Measurements from ENCODE around the gene KRT74.

Gene KRT74

DNA sequence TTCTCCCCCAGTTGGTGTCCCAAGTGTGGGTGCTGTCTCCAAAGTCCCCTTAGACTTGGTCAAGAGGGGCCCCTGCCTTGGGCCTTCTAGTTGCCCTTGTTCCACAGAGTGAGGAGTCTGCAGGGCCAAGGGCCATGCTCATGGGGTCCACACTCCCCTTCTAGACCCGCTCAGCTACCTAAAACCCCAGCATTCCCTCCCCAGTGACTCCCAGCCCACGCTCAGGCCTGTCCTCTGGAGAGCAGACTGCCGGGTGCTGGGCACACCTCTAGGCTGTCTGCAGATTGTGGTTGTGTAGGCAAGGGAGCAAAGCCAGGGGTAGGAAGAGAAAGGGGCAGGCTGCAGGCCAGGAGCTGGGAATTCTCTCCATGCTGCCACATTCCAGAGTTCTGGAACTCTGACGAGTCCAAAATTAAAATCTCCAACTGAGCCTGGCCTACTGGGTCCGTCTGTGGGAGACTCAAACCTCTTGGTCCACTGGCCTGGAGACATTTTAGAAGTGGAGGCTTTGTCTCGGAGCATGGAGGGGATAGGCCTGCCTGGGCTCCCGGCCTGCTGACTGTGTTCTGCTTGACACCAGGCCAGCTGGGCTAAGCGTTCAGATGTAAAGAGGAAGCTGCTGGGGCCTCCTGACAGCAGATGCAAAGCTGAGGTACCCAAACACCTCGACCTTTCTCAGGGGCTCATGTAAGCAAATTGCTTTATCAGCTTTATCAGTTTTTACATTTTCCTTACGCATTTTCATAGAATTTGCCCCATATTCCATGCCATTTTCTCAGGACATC is 39.8 kb downstream of the KRT74 start:
- DNase-seq = no peak

DNA sequence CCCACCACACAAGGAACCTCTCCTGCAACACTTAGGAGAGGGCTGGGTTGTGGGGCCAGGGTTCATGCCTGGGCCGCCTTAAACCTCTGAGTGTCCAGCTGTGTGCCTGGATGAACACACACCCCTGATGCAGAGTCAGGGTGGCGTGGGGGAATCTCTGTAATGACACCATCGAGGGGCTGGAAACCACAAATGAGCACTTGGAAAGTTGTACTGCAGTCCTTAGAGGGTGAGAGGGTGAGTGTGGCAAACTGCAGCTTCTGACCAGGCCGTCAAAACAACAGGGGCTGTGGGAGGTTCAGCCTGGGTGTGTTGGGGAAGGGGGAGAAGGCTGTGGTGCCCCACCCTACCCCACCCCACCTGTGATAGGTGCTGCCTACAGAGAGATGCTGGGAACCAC is 41.0 kb downstream of the KRT74 start:
- DNase-seq = no peak

GRCh38 chr12:52531566-52532300 is 41.9 kb downstream of the KRT74 start:
- DNase-seq = no peak

DNA sequence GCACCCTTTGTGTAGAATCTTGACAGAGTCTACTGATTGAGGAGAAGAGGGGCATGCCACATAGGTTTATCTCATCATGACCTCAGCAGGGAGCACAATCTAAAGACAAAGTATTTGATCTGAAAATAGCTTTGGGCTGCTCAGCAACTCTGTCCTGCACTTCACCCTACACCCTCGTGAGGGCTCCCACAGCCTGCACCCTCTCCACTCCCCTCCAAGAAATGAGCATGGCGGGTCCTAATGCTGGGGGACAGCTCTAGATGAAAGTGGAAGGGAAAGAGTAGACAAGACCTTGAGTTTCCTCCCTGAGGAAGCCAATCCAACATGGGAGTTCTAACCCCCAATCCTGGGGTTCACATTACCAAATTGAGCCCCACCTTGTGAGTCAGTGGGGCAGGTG is 42.7 kb downstream of the KRT74 start:
- no peak for DNase-seq

DNA sequence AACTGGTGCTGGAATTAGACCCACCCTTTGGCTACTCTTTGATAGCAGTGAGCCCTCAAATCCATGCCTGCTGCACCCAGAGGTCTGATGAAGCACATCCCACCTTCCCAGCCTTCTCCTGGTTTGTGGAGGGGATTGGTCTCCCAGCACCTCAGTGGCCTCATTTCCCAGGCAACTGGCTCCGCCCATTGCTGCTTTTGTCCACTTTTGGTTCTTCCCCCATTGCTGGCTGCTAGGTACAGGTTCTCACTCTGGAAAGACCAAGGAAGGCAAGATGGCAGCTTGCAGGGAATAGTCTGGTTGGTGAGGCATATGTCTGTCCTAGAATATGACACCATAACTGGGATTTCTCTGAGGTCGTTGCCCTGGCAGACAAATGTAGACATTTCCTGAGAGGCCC is 43.3 kb downstream of the KRT74 start:
- no peak for DNase-seq

DNA sequence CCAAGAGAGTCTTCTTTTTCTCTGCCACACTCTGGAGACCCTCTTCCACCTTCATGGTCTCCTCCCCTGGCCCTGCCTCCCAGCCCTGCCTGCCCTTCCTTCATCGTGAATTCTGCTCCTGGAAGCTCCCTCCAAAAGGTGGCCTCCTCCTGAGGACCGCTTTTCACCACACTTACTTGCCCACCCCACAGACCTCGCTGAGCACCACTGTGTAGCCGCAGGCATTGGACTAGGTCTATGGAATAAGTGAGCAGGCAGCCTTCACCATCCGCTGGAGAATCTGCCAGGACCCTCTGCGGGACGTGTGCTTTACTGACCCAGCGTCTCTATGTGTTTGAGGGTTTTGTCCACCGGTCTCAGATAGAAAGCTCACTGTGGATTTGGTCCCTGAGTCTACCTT is 43.8 kb downstream of the KRT74 start:
- no peak for DNase-seq

GRCh38 chr12:52529417-52529816 is 44.2 kb downstream of the KRT74 start:
- DNase-seq = no peak

GRCh38 chr12:52528641-52529143 is 45.0 kb downstream of the KRT74 start:
- no peak for DNase-seq

- no peak for DNase-seq
Measured at GRCh38 chr12:52527121-52527800, 46.4 kb downstream of the KRT74 start.

DNA sequence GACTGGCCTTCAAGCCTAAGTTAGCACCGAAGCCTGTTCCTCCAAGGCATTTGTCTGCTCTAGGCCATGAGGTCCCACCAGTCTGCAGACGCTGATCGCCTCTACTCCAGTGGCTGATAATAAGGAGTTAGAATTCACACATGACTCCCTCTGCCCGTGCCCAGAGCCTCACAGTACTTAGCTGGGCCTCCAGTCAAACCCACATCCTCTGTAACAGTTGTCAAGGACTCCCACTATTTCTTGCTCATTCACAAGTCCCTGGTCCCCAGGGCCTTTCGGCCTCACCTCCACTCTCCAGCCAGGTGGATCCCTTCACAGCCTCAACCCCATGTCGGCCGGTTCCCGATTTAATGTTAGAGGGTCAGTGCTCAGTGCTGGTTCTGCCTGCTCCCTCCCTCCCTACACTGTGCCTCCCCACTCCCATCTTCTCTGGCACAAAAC is 47.1 kb downstream of the KRT74 start:
- no peak for DNase-seq

- DNase-seq = no peak
Measured at GRCh38 chr12:52525661-52526499, 47.8 kb downstream of the KRT74 start.

- no peak for DNase-seq
Measured at GRCh38 chr12:52524898-52525591, 48.6 kb downstream of the KRT74 start.

DNA sequence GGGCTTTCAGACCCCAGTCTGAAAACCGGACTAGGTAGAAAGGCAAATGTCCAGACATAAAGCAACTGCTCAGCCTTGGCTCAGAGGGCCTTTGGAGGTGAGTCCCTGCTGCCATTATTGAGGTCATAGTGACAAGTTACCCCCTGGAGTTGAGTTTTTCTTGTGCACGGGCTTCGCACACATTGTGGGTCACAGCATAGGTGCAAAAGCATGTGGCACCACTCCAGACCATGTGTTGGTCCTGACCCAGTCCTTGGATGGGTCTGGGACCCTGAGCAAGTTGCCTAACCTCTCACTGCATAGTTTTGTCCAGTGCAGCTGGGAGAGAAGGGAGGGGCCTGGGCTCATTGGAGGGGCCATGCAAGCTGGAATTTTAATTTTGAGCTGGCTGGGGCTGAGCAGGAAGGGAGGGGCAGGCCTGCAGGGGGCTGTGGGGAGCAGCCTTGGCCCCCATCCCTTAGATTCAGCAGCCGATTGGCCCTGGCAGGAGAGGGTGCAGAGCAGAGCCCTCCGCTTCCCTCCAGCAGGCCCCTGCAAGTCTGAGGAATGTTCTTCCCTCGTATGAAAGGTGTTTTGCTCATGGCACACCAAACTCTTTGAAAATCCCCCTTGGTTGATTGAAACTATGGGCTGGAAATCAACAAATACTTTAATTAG is 49.3 kb downstream of the KRT74 start:
- DNase-seq = no peak

DNA sequence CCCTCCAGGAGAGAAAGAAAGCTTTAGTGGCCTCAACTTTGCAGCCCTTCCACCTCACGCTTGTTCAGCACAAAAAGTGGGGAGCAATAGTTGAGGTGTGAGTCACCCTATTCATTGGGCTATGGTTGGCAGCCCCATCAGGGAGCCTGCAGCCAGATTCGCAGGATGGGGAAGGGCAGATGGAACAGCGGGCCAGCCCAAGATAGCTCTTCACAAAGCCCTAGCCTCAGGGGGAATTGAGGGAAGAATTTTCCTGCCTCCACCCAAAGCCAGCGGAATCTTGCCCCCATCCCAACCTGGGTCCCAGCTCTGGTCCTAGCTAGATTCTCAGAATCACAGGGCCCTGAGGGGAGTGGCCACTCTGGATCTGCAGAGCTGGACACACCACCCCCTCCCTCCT is 49.8 kb downstream of the KRT74 start:
- no peak for DNase-seq

DNA sequence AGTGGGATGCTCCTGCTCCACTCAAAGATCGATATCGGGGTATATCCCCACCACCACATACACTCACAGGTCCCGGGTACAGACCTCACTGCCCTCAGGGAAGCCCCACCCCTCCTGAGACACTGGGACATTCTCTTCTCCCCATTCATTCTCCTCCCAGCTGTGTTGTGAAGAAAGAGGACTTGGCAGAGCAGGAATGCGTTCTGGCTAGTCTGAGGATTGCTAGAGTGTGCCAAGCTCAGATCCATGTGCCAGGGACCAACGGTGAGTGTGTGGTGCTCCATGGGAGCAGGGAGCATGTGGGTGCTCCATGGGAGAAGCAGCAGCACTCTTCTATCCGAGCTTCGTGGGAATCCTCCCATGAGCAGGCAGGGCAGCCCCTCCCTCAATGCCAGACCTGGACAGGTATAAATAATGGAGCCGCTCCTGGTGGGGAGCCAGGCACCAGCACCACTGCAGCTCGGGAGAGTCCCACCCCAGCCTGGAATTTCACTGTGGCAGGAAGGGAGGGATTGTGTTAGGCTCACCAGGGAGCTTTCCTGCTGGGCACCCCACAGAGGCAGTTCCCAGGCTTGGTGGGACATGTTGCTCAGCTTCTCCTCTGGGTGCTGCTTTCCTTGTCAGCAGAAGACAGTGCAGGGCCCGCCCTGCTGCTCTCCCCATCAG is 51.2 kb downstream of the KRT74 start:
- no peak for DNase-seq

GRCh38 chr12:52521568-52522266 is 51.9 kb downstream of the KRT74 start:
- no peak for DNase-seq

DNA sequence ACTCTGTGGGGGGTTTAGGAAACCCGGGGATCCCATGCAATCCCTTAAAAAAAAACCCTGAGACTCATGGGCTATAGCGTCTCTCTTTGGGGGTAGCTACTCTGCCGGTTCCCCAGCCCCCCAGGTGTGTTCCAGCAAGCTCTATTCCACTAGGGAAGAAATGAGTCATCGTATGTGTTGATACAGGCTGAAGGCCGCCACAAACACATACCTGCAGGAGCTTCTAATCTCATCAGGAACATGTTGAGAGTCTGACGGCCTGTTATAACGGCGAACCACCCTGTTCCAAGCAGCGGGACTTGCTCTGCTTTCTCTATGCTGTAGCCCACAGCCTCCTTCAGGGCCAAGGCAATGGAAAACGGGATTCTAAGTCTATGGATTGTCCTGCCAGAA is 52.5 kb downstream of the KRT74 start:
- DNase-seq = peak; percentile 16

- no peak for DNase-seq
Measured at GRCh38 chr12:52519826-52520662, 53.6 kb downstream of the KRT74 start, which contains the start of gene KRT5. Gene KRT5, minus strand, starts transcription at chr12:52520394. Its CDS starts 98 bp downstream, at chr12:52520296.

- no peak for DNase-seq
Measured at GRCh38 chr12:52519387-52519703, 54.3 kb downstream of the KRT74 start.

Data from DMS53 (cell line).